K562 (cell line): ENCODE results near the gene SMIM13. TPM values are rescaled to one million over a fixed set of nuclear protein-coding genes. Genes with fewer than 3 reads are reported as not detected.

Experiments used
- ARID2 ChIP-seq: fragments of 450-650 bp; IDR thresholded peaks from 2 replicates; pipeline ENCODE4 v1.6.1; 2017; ENCODE audit warnings: antibody characterized with exemption, mild to moderate bottlenecking
- BACH1 ChIP-seq: fragments of 200-800 bp; sonication (Bioruptor generic); IDR thresholded peaks from 2 replicates; pipeline ENCODE4 v1.6.1; 2016; ENCODE audit warnings: missing genetic modification characterization, missing compliant biosample characterization
- FOXA3 ChIP-seq, 2 experiments: fragments of 450-650 bp in 1 of 2; sonication (generic) in 1 of 2; formaldehyde crosslinking; IDR thresholded peaks in 1 of 2; conservative IDR thresholded peaks in 1 of 2; 2 replicates each; pipeline versions ENCODE4 v1.4.0 to v1.8.0; 2020 to 2022; ENCODE audit warnings: mild to moderate bottlenecking in 2 of 2, missing genetic modification reagents in 1 of 2
- FOXP1 ChIP-seq: sonication (generic); formaldehyde crosslinking; IDR thresholded peaks from 2 replicates; pipeline ENCODE4 v1.8.0; 2022; ENCODE audit warnings: mild to moderate bottlenecking, missing genetic modification reagents
- HSF4 ChIP-seq: fragments of 250-450 bp; sonication (Bioruptor Pico); IDR thresholded peaks from 2 replicates; pipeline ENCODE4 v2.1.2; 2022; ENCODE audit warnings: mild to moderate bottlenecking, moderate library complexity, borderline replicate concordance
- MTA1 ChIP-seq: fragments of 450-650 bp; IDR thresholded peaks from 2 replicates; pipeline ENCODE4 v1.6.1; 2017; ENCODE audit warnings: borderline replicate concordance
- MTA3 ChIP-seq: fragments of 450-650 bp; formaldehyde crosslinking; IDR thresholded peaks from 2 replicates; pipeline ENCODE4 v1.6.1; 2017; ENCODE audit warnings: mild to moderate bottlenecking, borderline replicate concordance
- POLR3G ChIP-seq: IDR thresholded peaks from 2 replicates; pipeline ENCODE4 v1.6.1; 2011; ENCODE audit not compliant: insufficient read length, insufficient replicate concordance; ENCODE audit errors: extremely low read depth
- RCOR1 ChIP-seq, 2 experiments: IDR thresholded peaks; 2 replicates each; pipeline ENCODE4 v1.6.1; 2012; ENCODE audit warnings: low read depth in 2 of 2, low read length in 2 of 2, borderline replicate concordance in 1 of 2, improper control_type of control experiment in 1 of 2
- SREBF1 ChIP-seq: fragments of 150-350 bp; IDR thresholded peaks from 2 replicates; pipeline ENCODE4 v1.6.1; 2014; ENCODE audit warnings: antibody characterized with exemption, low read depth, low read length, borderline replicate concordance
- STAG1 ChIP-seq: sonication (generic); formaldehyde crosslinking; IDR thresholded peaks from 2 replicates; pipeline ENCODE4 v1.5.0; 2020; ENCODE audit warnings: missing genetic modification reagents, borderline replicate concordance
- ZC3H4 ChIP-seq: sonication (generic); formaldehyde crosslinking; IDR thresholded peaks from 2 replicates; pipeline ENCODE4 v1.9.0; 2021; ENCODE audit warnings: missing genetic modification reagents, borderline replicate concordance
- ZEB2 ChIP-seq: fragments of 450-650 bp; IDR thresholded peaks from 2 replicates; pipeline ENCODE4 v1.6.1; 2016
- ZNF282 ChIP-seq: sonication (generic); formaldehyde crosslinking; IDR thresholded peaks from 2 replicates; pipeline ENCODE4 v1.8.1; 2023; ENCODE audit warnings: missing genetic modification reagents
- polyA plus RNA-seq, 8 experiments: library from polyadenylated mRNA; depleted of rRNA in 4 of 8; stranded (reverse) in 5 of 8; unstranded in 3 of 8; fragments of >200 nt; fragmentation: Nextera tagmentation in 2 of 8; fragmentation: Illumina TruSeq in 1 of 8; extraction: Ambion mirVana in 2 of 8; extraction: Trizol in 1 of 8; gene quantifications; 2 replicates each; pipeline versions ENCODE4 v1.2.1 to v1.2.3, GENCODE V29; 2011 to 2014; ENCODE audit warnings: inconsistent platforms in 1 of 8, missing spikeins in 1 of 8
- total RNA-seq, 7 experiments: library from RNA; depleted of rRNA in 6 of 7; stranded (reverse); fragments of >200 nt in 6 of 7; fragmentation: Illumina TruSeq in 2 of 7; extraction: Trizol in 2 of 7; gene quantifications; 2 replicates each; pipeline versions ENCODE4 v1.2.1 to v1.2.3, GENCODE V29; 2011 to 2021; ENCODE audit warnings: low replicate concordance in 1 of 7
- TF ChIP-seq, protein P1 (sequence below): sonication (generic); formaldehyde crosslinking; IDR thresholded peaks from 2 replicates; pipeline ENCODE4 v1.9.0; 2022; ENCODE audit warnings: mild to moderate bottlenecking, missing genetic modification reagents
- TF ChIP-seq, protein P2 (sequence below): fragments of 250-450 bp; sonication (Bioruptor Pico); IDR thresholded peaks from 2 replicates; pipeline ENCODE4 v1.8.0; 2021; ENCODE audit warnings: mild to moderate bottlenecking, moderate library complexity
- TF ChIP-seq, protein P3 (sequence below), 2 experiments: IDR thresholded peaks in 1 of 2; conservative IDR thresholded peaks in 1 of 2; 2 replicates each; pipeline ENCODE4 v1.6.1; 2016; ENCODE audit warnings: low read depth in 2 of 2, mild to moderate bottlenecking in 1 of 2, missing compliant biosample characterization in 1 of 2, missing genetic modification characterization in 1 of 2, moderate library complexity in 1 of 2
- TF ChIP-seq, protein P4 (sequence below): fragments of 250-450 bp; sonication (Bioruptor Pico); IDR thresholded peaks from 2 replicates; pipeline ENCODE4 v1.8.0; 2022; ENCODE audit warnings: inconsistent platforms, mild to moderate bottlenecking, moderate library complexity, borderline replicate concordance

Gene SMIM13
- total and polyA plus RNA-seq, 9 of the 15 experiments (the other 6 are each of a cell fraction or from before 2014, with no cell fraction given), result 5.5 to 24.8 (median 11.7) TPM

DNA sequence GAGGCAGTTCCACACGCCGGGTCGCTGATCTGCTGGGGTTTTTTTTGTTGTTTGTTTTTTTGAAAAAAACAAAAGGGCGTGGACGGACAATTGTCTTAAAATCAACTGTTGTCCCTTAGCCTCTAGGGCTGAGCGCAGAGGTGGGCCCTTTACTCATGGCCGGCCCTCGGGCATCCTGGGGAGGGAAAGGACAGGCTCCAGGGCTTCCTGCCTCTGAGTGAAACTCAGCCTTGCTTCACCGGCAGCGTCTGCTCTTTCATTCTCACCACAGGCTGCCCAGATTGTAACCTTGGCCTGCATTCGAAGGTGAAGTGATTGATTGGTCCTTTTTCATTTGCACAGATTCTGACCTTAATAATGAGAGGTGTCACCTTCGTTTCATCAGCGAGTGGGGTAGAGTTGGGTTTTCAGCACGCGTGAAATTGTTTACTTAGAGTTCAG is 797 bp downstream of the SMIM13 start (continued):
- TF ChIP-seq MTA3, result no peak
- peak in 1 of 2 experiments; percentile 63; a peak in 2 of 4 replicates for TF ChIP-seq RCOR1 (IDR thresholded peaks at IDR 0.05; ENCODE audit: borderline replicate concordance in 1 of 2, low read depth in 2 of 2, low read length in 2 of 2)
- no peak for TF ChIP-seq ZEB2
- TF ChIP-seq, protein P1, sequence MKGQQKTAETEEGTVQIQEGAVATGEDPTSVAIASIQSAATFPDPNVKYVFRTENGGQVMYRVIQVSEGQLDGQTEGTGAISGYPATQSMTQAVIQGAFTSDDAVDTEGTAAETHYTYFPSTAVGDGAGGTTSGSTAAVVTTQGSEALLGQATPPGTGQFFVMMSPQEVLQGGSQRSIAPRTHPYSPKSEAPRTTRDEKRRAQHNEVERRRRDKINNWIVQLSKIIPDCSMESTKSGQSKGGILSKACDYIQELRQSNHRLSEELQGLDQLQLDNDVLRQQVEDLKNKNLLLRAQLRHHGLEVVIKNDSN (CRISPR knock-in tag), result no peak
- TF ChIP-seq, protein P2, sequence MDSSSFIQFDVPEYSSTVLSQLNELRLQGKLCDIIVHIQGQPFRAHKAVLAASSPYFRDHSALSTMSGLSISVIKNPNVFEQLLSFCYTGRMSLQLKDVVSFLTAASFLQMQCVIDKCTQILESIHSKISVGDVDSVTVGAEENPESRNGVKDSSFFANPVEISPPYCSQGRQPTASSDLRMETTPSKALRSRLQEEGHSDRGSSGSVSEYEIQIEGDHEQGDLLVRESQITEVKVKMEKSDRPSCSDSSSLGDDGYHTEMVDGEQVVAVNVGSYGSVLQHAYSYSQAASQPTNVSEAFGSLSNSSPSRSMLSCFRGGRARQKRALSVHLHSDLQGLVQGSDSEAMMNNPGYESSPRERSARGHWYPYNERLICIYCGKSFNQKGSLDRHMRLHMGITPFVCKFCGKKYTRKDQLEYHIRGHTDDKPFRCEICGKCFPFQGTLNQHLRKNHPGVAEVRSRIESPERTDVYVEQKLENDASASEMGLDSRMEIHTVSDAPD, result no peak
- TF ChIP-seq FOXP1 (CRISPR knock-in tag), result no peak
- TF ChIP-seq HSF4 (CRISPR knock-in tag), result no peak
- no peak for TF ChIP-seq ARID2
- no peak for TF ChIP-seq POLR3G
- TF ChIP-seq ZC3H4 (CRISPR knock-in tag), result no peak
- TF ChIP-seq MTA1, result no peak
- TF ChIP-seq ZNF282 (CRISPR knock-in tag), result no peak
- TF ChIP-seq, protein P3, sequence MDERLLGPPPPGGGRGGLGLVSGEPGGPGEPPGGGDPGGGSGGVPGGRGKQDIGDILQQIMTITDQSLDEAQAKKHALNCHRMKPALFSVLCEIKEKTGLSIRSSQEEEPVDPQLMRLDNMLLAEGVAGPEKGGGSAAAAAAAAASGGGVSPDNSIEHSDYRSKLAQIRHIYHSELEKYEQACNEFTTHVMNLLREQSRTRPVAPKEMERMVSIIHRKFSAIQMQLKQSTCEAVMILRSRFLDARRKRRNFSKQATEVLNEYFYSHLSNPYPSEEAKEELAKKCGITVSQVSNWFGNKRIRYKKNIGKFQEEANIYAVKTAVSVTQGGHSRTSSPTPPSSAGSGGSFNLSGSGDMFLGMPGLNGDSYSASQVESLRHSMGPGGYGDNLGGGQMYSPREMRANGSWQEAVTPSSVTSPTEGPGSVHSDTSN (CRISPR knock-in tag; IDR thresholded peaks at IDR 0.05; ENCODE audit: low read depth), result no peak
- TF ChIP-seq, protein P3 (tag; conservative IDR thresholded peaks at IDR 0.05; ENCODE audit: low read depth), result no peak
- no peak for TF ChIP-seq STAG1
- no peak for TF ChIP-seq BACH1 (tag)
- TF ChIP-seq FOXA3 (CRISPR knock-in tag; conservative IDR thresholded peaks at IDR 0.05 in 1 of 2, IDR thresholded peaks at IDR 0.05 in 1 of 2), result no peak
- TF ChIP-seq, protein P4, sequence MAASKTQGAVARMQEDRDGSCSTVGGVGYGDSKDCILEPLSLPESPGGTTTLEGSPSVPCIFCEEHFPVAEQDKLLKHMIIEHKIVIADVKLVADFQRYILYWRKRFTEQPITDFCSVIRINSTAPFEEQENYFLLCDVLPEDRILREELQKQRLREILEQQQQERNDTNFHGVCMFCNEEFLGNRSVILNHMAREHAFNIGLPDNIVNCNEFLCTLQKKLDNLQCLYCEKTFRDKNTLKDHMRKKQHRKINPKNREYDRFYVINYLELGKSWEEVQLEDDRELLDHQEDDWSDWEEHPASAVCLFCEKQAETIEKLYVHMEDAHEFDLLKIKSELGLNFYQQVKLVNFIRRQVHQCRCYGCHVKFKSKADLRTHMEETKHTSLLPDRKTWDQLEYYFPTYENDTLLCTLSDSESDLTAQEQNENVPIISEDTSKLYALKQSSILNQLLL (CRISPR knock-in tag), result no peak
- no peak for TF ChIP-seq SREBF1
